Mesendoderm (in vitro differentiated cells): Measurements from ENCODE around the gene OAS3.
A peak's percentile ranks its signal among the peaks of the same experiment; 100 is the strongest.

Experiments
- DNase-seq: peaks from one replicate; pipeline ENCODE4 v3.0.0; 2013
- H2AK5ac ChIP-seq: 2 replicates; pipeline ENCODE4 v1.6.1; 2013; ENCODE audit warnings: low read length, inconsistent platforms
- H2BK120ac ChIP-seq: 2 replicates; pipeline ENCODE4 v1.6.1; 2013; ENCODE audit warnings: low read depth, mild to moderate bottlenecking, low read length, moderate library complexity, mixed read lengths
- H2BK15ac ChIP-seq: replicated peaks from 2 replicates; pipeline ENCODE4 v1.6.1; 2013; ENCODE audit warnings: low read depth, mild to moderate bottlenecking, moderate library complexity
- H2BK5ac ChIP-seq: 2 replicates; pipeline ENCODE4 v1.6.1; 2013; ENCODE audit warnings: low read length, inconsistent platforms
- H3K18ac ChIP-seq: 2 replicates; pipeline ENCODE4 v1.6.1; 2013; ENCODE audit warnings: mild to moderate bottlenecking, low read length, mixed read lengths
- H3K23ac ChIP-seq: one replicate; pipeline ENCODE4 v1.6.1; 2013; ENCODE audit warnings: low read length
- H3K27ac ChIP-seq: 2 replicates; pipeline ENCODE4 v1.5.1; 2013; ENCODE audit warnings: low read depth, mild to moderate bottlenecking, inconsistent platforms, low read length, moderate library complexity
- H3K27me3 ChIP-seq: 2 replicates; pipeline ENCODE4 v1.6.1; 2013; ENCODE audit warnings: low read length, control low read depth, mild to moderate bottlenecking, inconsistent platforms; ENCODE audit not compliant: insufficient read depth, poor library complexity
- H3K36me3 ChIP-seq: 2 replicates; pipeline ENCODE4 v1.6.1; 2013; ENCODE audit warnings: low read length, inconsistent platforms; ENCODE audit not compliant: control insufficient read depth, insufficient read depth
- H3K4ac ChIP-seq: one replicate; pipeline ENCODE4 v1.6.1; 2013; ENCODE audit warnings: low read depth, mild to moderate bottlenecking, low read length, moderate library complexity
- H3K4me1 ChIP-seq: 2 replicates; pipeline ENCODE4 v1.6.1; 2013; ENCODE audit warnings: low read depth, low read length, inconsistent platforms; ENCODE audit not compliant: control insufficient read depth
- H3K4me2 ChIP-seq: 2 replicates; pipeline ENCODE4 v1.6.1; 2013; ENCODE audit warnings: low read length
- H3K4me3 ChIP-seq: 2 replicates; pipeline ENCODE4 v1.5.1; 2013; ENCODE audit warnings: mild to moderate bottlenecking, low read length
- H3K56ac ChIP-seq: one replicate; pipeline ENCODE4 v1.6.1; 2013; ENCODE audit warnings: low read length
- H3K79me1 ChIP-seq: 2 replicates; pipeline ENCODE4 v1.6.1; 2013; ENCODE audit warnings: low read length, inconsistent platforms
- H3K79me2 ChIP-seq: 2 replicates; pipeline ENCODE4 v1.6.1; 2013; ENCODE audit warnings: mild to moderate bottlenecking, low read length; ENCODE audit not compliant: control insufficient read depth, insufficient read depth
- H3K9ac ChIP-seq: 2 replicates; pipeline ENCODE4 v1.6.1; 2013; ENCODE audit warnings: low read length, inconsistent platforms
- H4K5ac ChIP-seq: one replicate; pipeline ENCODE4 v1.6.1; 2013; ENCODE audit warnings: low read length
- H4K8ac ChIP-seq: one replicate; pipeline ENCODE4 v1.6.1; 2013; ENCODE audit warnings: low read depth, mild to moderate bottlenecking, control low read depth, low read length, moderate library complexity
- WGBS: extraction: QIAGEN DNeasy Blood & Tissue Kit; methylation state at CpG from one replicate; pipeline ENCODE4 v1.1.7; 2013; ENCODE audit warnings: low lambda C conversion rate, missing lambda C conversion rate; ENCODE audit not compliant: insufficient coverage; ENCODE audit errors: extremely low coverage; 5-methylcytosine and 5-hydroxymethylcytosine counted together

Gene OAS3

DNA sequence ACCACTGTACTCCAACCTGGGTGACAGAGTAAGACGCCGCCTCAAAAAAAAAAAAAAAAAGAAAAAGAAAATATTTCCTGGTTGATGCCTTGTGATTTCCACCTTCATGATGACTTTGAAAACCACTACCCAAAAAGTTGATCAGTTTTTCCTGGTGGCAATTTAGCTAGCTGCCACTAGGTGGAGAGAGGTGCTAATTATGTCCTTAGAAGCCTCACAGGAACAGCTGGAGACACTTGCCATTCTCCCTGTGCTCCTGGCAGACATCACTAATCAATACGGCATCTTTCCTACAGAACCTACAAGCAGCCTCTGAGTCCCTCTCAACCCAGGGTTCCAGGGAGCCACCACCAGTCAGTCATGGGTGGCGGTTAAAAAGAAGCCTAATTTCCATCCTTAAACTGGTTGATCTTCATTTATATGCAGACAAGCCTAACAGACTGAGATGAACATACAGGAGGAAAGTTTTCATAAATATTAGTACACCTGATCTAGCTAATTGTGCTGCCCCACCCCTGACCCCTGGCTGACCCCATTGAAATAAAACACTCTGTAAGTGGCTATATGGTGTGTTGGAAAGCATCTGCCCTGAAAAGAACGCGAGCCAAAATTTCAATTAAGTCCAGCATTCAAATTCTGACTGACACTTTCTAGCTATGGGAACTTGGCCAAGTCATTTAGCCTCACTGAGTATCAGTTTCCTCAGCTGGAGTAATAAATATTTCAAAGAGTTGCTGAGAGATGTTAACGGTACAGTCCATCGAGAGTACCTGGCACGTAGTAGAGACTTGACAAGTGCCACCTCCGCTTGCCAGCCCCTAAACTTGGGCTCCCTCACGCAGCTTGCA, 37.8 kb upstream of the OAS3 start:
- no peaks in the 10 kb centered on the region for H3K27me3 ChIP-seq
- H3K56ac ChIP-seq = no peak overlapping the region
- no peaks in the 10 kb centered on the region for H3K79me1 ChIP-seq
- H3K36me3 ChIP-seq = no peaks in the 10 kb centered on the region
- no peak overlapping the region for H2AK5ac ChIP-seq
- no peak overlapping the region for H2BK5ac ChIP-seq
- H2BK120ac ChIP-seq = no peak overlapping the region
- no CpG with 5 or more reads among the region's 11 CpGs for WGBS
- H3K4me3 ChIP-seq = no peak overlapping the region
- H3K4ac ChIP-seq = no peak overlapping the region
- H3K9ac ChIP-seq = no peak overlapping the region
- H4K5ac ChIP-seq = no peak overlapping the region
- no peak overlapping the region for H2BK15ac ChIP-seq
- H3K79me2 ChIP-seq = no peaks in the 10 kb centered on the region
- H4K8ac ChIP-seq = no peak overlapping the region
- no peak overlapping the region for H3K23ac ChIP-seq
- H3K27ac ChIP-seq = no peak overlapping the region
- H3K18ac ChIP-seq = no peak overlapping the region
- peak; percentile 86 for DNase-seq
- no peaks in the 10 kb centered on the region for H3K4me1 ChIP-seq
- H3K4me2 ChIP-seq = no peak overlapping the region

DNA sequence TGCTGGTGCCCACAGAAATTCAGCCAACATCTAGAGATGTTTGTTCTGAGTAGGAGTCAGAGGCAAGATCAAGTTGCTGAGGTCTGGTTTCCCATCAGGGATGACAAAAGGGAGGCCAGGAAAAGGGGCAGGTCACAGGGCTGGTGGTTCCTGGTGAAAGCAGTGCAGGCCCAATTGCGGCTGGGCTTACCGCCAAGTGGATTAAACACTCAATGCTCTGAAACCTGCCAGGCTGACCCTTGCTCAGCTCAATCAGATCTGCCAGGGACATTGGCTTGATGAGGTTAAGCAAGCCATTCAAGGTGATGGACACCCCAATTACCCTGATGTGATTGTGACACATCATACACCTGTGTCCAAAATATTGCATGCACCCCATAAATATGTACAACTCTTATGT, 37.0 kb upstream of the OAS3 start:
- Histone ChIP-seq H3K27ac (no peak overlapping the region), H2BK15ac (no peak overlapping the region), H3K9ac (no peak overlapping the region), H3K79me1 (no peaks in the 10 kb centered on the region), H3K4me1 (no peaks in the 10 kb centered on the region), H4K8ac (no peak overlapping the region), H3K4me3 (no peak overlapping the region), H3K4me2 (no peak overlapping the region), H4K5ac (no peak overlapping the region), H2AK5ac (no peak overlapping the region), H3K79me2 (no peaks in the 10 kb centered on the region), H3K23ac (no peak overlapping the region), H2BK120ac (no peak overlapping the region), H2BK5ac (no peak overlapping the region), H3K18ac (no peak overlapping the region), H3K36me3 (no peaks in the 10 kb centered on the region), H3K56ac (no peak overlapping the region), H3K4ac (no peak overlapping the region), H3K27me3 (no peaks in the 10 kb centered on the region)
- WGBS = no CpG with 5 or more reads among the region's 2 CpGs
- DNase-seq = no peak

DNA sequence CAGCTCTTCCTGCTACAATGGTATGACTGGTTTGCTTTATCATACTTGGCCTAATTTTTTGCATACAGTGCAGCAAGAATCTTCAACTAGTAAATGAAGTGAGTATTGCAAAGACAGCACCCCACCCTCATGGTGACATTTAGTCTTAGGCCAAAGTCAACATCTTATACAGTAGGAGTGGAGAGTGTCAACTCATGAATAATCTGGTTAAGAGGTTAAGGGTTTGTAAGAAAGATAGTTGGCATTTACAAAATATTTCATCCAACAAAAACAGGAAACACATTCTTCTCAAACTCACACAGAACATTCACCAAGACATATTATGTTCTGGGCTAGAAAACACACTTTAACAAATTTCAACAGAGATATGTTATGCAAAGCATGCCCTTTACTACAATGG, 33.7 kb upstream of the OAS3 start:
- H2AK5ac ChIP-seq = no peak overlapping the region
- H3K79me2 ChIP-seq = no peaks in the 10 kb centered on the region
- no peak overlapping the region for H3K23ac ChIP-seq
- H3K4me3 ChIP-seq = no peak overlapping the region
- no peak overlapping the region for H4K5ac ChIP-seq
- no peak overlapping the region for H2BK15ac ChIP-seq
- no peak overlapping the region for H3K27ac ChIP-seq
- no peak overlapping the region for H3K4me2 ChIP-seq
- H2BK5ac ChIP-seq = no peak overlapping the region
- H3K56ac ChIP-seq = no peak overlapping the region
- H3K27me3 ChIP-seq = no peaks in the 10 kb centered on the region
- no peak overlapping the region for H2BK120ac ChIP-seq
- no peaks in the 10 kb centered on the region for H3K36me3 ChIP-seq
- no peaks in the 10 kb centered on the region for H3K4me1 ChIP-seq
- H4K8ac ChIP-seq = no peak overlapping the region
- H3K9ac ChIP-seq = no peak overlapping the region
- no peak for DNase-seq
- no peak overlapping the region for H3K18ac ChIP-seq
- no peaks in the 10 kb centered on the region for H3K79me1 ChIP-seq
- H3K4ac ChIP-seq = no peak overlapping the region

DNA sequence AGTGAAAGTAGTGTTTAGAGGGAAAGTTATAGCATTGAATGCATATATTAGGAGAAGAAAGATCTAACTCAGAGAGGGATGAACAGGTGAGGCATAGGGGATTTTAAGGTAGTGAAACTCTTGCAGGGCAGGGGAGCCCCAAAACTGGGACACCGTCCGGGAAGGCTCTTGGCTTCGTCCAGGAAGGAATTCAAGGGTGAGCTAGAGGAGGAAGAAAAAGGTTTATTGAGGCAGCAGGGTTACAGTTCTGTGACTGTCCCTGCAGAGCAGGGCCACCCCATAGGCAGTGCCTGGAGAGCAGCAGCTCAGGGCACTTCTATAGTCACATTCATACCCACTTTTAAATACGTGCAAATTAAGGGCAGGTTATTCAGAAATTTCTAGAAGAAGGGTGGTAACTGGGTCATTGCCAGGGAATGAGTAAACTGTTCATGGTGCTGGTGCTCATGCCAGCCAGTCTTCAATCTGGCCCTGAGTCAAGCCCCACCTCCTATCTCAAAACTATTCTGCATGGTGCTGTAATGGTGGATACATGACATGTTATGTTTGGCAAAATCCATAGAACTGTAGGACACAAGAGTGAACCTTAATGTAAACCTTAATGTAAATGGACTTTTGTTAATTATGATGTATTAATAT, 32.7 kb upstream of the OAS3 start:
- H2AK5ac ChIP-seq = no peak overlapping the region
- H3K9ac ChIP-seq = no peak overlapping the region
- H2BK15ac ChIP-seq = no peak overlapping the region
- no peak overlapping the region for H2BK120ac ChIP-seq
- H3K56ac ChIP-seq = no peak overlapping the region
- H3K79me1 ChIP-seq = no peaks in the 10 kb centered on the region
- H3K36me3 ChIP-seq = no peaks in the 10 kb centered on the region
- no peak overlapping the region for H3K4me2 ChIP-seq
- no peak overlapping the region for H4K5ac ChIP-seq
- no peak overlapping the region for H3K27ac ChIP-seq
- H3K23ac ChIP-seq = no peak overlapping the region
- H4K8ac ChIP-seq = no peak overlapping the region
- no peaks in the 10 kb centered on the region for H3K27me3 ChIP-seq
- no peak overlapping the region for H3K4me3 ChIP-seq
- no peak overlapping the region for H3K4ac ChIP-seq
- no peak for DNase-seq
- no peak overlapping the region for H2BK5ac ChIP-seq
- WGBS = no CpG with 5 or more reads among the region's 4 CpGs
- no peaks in the 10 kb centered on the region for H3K4me1 ChIP-seq
- no peaks in the 10 kb centered on the region for H3K79me2 ChIP-seq
- H3K18ac ChIP-seq = no peak overlapping the region

GRCh38 chr12:112906712-112907414, 31.4 kb upstream of the OAS3 start, which contains the start of gene OAS1:
Gene OAS1, plus strand, starts transcription at chr12:112906962. Its CDS starts 78 bp downstream, at chr12:112907040.
- H4K8ac ChIP-seq = no peak within 1 kb of the TSS
- no peaks in the 10 kb centered on the region for H3K36me3 ChIP-seq
- no peaks in the 10 kb centered on the region for H3K79me1 ChIP-seq
- H2AK5ac ChIP-seq = no peak within 1 kb of the TSS
- no peak within 1 kb of the TSS for H3K23ac ChIP-seq
- H2BK120ac ChIP-seq = no peak within 1 kb of the TSS
- H3K9ac ChIP-seq = no peak within 1 kb of the TSS
- H3K27me3 ChIP-seq = no peaks in the 10 kb centered on the region
- H3K18ac ChIP-seq = no peak within 1 kb of the TSS
- no peak within 1 kb of the TSS for H3K4me3 ChIP-seq
- no peak within 1 kb of the TSS for H3K27ac ChIP-seq
- H3K4me1 ChIP-seq = no peaks in the 10 kb centered on the region
- no peak within 1 kb of the TSS for H3K4me2 ChIP-seq
- H3K4ac ChIP-seq = no peak within 1 kb of the TSS
- no peak within 1 kb of the TSS for H4K5ac ChIP-seq
- no peak within 1 kb of the TSS for H2BK5ac ChIP-seq
- peak within 1 kb of the TSS; percentile 47 for H3K56ac ChIP-seq
- DNase-seq = peak; percentile 51
- H3K79me2 ChIP-seq = no peaks in the 10 kb centered on the region
- no CpG with 5 or more reads among the region's 4 CpGs for WGBS
- no peak within 1 kb of the TSS for H2BK15ac ChIP-seq
